Measurements from ENCODE around the gene NTMT1. TPM values are rescaled to one million over a fixed set of nuclear protein-coding genes. Genes with fewer than 3 reads are reported as not detected.

NTMT1 gene
- total and polyA plus RNA-seq, 12 donors = 54.0 to 123 (median 61.9) TPM

GRCh38 chr9:129580211-129580915, 45.6 kb upstream of the NTMT1 start:
- Histone ChIP-seq H3K36me3 (no peaks in the 10 kb centered on the region), H3K9me3 (peaks cover 0 to 4% (median 0%) of the 10 kb centered on the region in 11 donors), H3K27me3 (no peaks in the 10 kb centered on the region), H3K4me1 (peaks cover 0 to 16% (median 8%) of the 10 kb centered on the region in 9 donors), H3K27ac (no peak overlapping the region), H3K4me3 (no peak overlapping the region)
- no peak for DNase-seq
- TF ChIP-seq CTCF (IDR thresholded peaks at IDR 0.05) = no peak
- intact Hi-C loops (cut with DNase I) = no loop called here
- WGBS, 2 donors = 83 to 86% methylated on average over 11 of the region's 11 CpGs
- no peak for ATAC-seq

- Histone ChIP-seq H3K27me3 (no peaks in the 10 kb centered on the region), H3K4me3 (no peak overlapping the region), H3K27ac (no peak overlapping the region), H3K36me3 (no peaks in the 10 kb centered on the region), H3K9me3 (peaks cover 0 to 4% (median 0%) of the 10 kb centered on the region in 11 donors), H3K4me1 (peaks cover 0 to 12% (median 5%) of the 10 kb centered on the region in 9 donors)
- DNase-seq (no peak), ATAC-seq (no peak)
- TF ChIP-seq CTCF (IDR thresholded peaks at IDR 0.05) = no peak
- WGBS, 2 donors = 82 to 90% methylated on average over 4 of the region's 4 CpGs
- intact Hi-C loops (cut with DNase I) = no loop called here
Measured at GRCh38 chr9:129581505-129582189, 44.3 kb upstream of the NTMT1 start.

- no peak overlapping the region for H3K27ac ChIP-seq
- no peaks in the 10 kb centered on the region for H3K36me3 ChIP-seq
- no peak for TF ChIP-seq CTCF (IDR thresholded peaks at IDR 0.05)
- no peak for ATAC-seq
- no peak for DNase-seq
- peaks cover 0 to 8% (median 3%) of the 10 kb centered on the region in 9 donors for H3K4me1 ChIP-seq
- WGBS, 2 donors = 89 to 92% methylated on average over 3 of the region's 3 CpGs
- H3K9me3 ChIP-seq = no peaks in the 10 kb centered on the region
- intact Hi-C loops (cut with DNase I) = no loop called here
- no peak overlapping the region for H3K4me3 ChIP-seq
- H3K27me3 ChIP-seq = no peaks in the 10 kb centered on the region
Measured at GRCh38 chr9:129582855-129583254, 43.1 kb upstream of the NTMT1 start.

- intact Hi-C loops (cut with DNase I) = no loop called here
- Histone ChIP-seq H3K4me1 (peaks cover 0 to 8% (median 3%) of the 10 kb centered on the region in 9 donors), H3K4me3 (no peak overlapping the region), H3K27me3 (no peaks in the 10 kb centered on the region), H3K9me3 (no peaks in the 10 kb centered on the region), H3K36me3 (no peaks in the 10 kb centered on the region), H3K27ac (no peak overlapping the region)
- 76 to 89% methylated on average over 10 of the region's 10 CpGs for WGBS, 2 donors
- no peak for DNase-seq
- TF ChIP-seq CTCF (IDR thresholded peaks at IDR 0.05) = no peak
- ATAC-seq = peak in 1 of 8 donors; percentile 19
Measured at GRCh38 chr9:129583308-129584038, 42.5 kb upstream of the NTMT1 start.
